CD4-positive, alpha-beta T cell treated with Interleukin-12 subunit alpha and Interleukin-12 subunit beta, for 1 hour (primary cell): ENCODE data around the gene FUT7.
"Not testable (repeated sequence)": the region's sequence is repeated elsewhere in the genome, so short reads cannot be mapped to it uniquely, and the experiment has no call there.

Source experiments
- DNase-seq: peaks from one replicate; pipeline ENCODE4 v3.0.0-alpha.2; 2020

Gene FUT7

DNA sequence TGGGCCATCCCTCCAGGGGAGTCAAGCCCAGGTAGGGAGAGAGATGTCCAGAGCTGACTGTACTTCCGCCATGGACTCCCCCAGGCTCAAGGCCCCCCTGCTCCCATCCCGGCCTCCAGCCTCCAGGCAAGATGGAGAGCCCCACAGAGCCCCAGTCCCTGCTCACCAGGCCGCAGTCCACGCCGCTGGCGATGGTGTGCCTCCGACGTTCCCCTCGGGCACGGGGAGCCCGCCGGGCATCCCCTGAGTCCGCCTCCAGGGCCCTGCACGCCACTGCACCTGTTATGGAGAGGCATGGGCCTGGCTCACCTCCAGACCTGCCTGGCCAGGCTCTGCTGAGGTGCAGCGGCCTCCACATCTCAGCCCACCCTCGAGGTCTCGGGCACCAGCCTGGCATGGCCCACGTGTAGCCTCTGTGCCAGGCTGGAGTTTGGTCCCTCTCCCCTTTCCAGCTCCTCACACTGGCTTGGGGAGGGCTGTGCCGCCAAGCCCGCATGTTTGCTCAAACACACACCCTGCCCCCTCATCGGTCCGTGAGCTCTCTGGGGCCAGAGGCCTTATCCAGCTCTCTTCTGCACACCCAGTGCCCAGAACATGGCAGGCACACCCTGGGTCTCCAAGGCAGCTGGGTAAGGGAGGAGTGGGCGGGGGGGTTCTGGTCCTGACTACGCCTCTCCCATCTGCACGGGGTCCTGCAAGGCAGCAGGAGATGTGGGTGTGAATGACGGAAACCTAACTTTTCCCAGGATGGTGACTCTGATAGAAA is 34.4 kb upstream of the FUT7 start:
- no peak for DNase-seq

- DNase-seq: no peak
Observed at GRCh38 chr9:137065336-137065967, 33.6 kb upstream of the FUT7 start.

DNA sequence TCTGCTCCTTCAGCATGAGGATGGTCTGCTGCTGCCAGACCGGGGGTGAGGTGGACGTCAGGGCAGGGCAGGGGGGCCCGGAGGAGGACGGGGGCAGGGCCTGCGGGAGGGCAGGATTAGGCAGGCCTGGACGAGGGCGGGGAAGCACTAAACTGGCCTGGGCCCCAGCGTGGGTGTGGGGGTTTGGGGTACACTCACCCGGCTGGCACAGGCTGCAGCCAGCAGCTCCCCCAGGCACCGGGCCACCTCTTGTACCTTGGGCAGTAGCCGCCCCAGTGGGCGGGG is 32.9 kb upstream of the FUT7 start:
- no peak for DNase-seq

DNA sequence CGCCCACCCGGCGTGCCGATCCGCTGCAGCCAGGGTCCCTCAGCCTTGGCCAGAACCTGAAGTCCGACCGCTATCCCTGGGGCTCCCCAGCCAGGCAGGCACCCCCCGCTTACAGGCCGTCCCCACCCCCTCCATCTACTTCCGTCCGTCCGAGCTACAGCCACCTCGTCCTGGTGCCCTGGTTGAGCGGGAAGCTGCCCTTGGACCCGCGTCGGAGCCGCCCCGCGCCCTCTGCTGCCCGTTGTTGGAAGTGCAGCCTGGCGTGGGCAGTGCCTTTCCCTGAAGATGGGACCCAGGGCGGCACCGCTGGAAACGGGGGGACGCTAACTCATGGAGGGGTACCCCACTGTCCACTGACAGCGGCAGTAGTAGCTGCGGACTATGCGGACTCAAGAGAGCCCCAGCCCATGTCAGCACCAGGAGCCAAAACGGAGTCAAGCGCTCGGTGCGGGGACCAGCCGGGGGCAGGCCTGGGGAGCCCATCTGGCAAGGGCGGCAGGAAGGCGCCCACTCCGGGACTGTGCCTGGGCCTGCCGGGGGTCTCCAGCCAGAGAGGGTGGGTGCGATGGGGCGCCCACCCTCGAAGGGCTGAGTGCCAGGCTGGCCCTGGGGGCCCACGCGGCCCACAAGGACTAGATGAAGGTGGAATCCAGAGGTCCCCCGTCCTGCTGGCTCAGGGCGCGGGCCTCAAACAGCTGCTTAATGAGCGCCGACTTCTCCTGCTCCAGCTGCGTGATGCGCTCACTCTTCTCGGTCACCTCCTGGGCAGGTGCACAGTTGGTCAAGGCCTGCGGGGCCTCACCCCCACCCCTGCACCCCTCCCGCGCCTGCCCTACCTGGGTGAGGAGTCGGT is 32.4 kb upstream of the FUT7 start:
- peak; percentile 64 for DNase-seq

DNA sequence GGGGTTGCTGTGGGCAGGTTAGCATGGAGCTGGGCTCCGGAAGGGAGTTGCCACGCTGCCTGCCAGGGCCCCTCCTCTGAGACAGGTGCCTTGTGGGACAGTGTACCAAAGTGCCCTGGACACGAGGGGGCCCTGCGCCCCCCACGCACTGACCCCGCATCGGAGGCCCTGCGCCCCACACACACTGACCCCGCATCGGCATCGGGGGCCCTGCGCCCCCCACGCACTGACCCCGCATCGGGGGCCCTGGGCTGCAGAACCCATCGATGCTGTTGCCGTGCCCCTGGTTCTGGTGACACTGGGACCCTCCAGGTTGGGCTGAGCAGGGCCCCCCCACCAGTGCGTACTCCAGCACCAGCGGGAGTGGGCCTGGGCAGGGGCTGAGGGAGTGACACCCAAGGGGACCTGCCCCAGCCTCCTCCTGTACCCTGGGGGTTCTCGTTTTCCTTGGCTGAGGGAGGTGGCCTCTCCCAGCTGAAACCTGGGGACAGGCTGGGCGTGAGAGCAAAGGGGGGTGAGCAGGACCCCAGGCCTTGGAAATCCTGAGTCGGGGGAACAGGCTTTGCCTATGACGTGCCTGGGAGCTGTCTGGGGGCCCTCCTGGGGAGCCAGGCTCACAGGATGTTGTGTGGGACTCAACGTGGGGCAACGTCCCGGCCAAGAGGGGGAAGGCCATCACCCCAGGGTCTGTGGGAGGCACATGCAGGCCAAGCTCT is 31.6 kb upstream of the FUT7 start:
- no peak for DNase-seq

DNA sequence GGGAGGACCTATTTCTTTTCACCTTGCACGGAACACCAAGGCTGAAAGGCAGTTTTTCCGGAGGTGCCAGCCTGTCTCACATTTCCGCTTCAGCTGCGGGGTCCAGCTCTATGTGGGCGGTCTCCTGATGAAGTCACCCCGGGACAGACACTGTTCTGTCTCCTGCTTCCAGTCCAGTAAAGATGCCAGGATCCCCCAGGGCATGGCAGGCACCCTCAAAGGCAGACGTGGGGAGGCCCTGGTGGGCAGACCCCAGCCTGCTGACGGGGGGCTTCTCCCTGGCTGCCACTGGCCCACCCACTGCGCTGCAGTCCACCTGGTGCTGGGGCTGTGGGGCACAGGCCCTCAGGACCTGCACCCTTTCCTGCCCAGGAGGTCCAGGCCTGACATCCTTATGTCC is 30.9 kb upstream of the FUT7 start:
- not testable (repeated sequence) for DNase-seq

DNA sequence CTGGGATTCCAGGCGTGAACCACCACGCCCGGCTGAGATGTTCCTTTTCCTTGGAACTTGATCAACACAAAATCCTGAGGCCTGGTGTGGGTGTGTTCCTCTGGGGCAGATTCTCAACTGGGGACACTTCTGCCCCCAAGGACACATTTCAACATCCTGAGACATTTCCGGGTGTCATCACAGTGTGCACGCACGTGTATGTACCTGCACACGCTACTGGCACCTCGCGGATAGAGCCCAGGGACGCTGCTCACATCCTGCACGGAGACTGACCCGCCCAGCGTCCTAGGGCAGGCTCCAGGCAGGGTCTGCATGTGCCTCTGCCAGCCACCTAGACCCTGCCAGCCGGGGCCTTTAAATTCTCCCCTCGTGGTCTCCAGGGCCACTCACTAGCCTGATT is 30.5 kb upstream of the FUT7 start:
- no peak for DNase-seq

DNA sequence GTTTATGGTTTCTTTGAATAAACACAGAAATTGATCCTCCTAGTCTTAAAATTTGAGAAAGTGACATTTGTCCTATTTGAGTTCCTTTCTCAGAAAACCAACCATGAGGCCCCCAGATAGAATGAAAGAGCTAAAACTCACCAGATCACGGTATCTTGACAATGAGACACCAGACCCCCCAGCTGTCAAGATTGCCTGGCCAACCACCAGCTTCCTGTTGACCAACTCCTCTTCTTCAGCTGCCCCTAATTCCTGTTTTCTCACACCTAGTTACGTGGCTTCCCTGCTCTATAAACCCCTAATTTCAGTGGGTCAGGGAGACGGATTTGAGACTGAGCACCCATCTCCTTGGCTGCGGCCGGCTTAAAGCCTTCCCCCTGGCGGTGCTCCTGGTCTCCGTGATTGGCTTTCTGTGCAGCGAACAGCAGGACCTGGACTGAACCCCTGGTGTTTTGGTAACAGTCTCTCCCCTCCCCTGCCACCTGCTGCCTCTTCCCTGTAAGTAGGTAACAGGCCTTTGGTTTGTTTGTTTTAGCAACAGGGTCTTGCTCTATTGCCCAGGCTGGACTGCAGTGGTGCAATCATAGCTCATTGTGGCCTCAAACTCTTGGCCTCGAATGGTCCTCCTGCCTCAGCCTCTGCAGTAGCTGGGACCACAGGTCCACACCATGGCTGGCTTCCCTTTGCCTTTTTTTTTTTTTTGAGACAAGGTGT is 26.8 kb upstream of the FUT7 start:
- DNase-seq: no peak

DNA sequence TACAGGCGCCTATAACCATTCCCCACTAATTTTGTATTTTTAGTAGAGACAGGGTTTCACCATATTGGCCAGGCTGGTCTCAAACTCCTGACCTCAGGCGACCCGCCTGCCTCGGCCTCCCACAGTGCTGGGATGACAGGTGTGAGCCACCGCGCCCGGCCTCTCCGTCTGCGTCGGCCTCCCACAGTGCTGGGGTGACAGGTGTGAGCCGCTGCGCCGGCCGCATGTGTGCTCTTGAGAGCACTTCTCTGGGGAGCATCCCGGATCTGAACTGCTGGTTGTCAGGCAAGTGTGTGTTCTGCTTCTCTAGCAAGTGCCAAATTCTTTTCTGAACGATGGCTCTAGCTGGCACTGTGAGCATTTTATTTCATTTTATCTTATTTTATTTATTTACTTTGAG is 25.7 kb upstream of the FUT7 start:
- no peak for DNase-seq

DNA sequence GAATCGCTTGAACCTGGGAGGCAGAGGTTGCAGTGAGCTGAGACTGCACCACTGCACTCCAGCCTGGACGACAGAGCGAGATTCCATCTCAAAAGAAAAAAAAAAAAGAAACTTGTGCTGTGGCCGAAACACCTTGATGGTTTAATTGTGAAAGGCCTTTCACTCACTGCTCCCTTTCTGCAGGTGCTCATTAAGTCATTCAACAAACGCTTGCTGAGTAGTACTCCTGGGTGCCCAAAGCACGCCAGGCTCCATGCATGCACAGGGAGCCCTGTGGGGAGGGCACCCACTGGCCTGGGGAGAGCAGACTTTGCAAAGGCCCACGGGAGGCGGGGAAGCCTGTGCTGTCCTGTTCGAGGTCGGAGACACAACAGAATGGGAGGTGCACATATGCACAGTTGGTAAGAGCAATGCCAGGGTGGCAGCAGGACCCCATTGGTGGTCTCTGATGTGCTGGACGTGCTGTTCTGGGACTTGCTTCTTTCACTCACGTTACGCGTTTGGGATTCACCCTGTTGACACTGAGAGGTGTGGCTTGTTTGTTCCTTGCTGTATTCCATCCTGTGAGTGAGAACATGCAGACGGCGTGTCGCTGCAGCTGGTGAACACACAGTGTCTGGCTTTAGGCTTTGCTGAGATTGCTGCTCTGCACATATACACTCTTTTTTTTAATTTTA is 25.0 kb upstream of the FUT7 start:
- no peak for DNase-seq

DNA sequence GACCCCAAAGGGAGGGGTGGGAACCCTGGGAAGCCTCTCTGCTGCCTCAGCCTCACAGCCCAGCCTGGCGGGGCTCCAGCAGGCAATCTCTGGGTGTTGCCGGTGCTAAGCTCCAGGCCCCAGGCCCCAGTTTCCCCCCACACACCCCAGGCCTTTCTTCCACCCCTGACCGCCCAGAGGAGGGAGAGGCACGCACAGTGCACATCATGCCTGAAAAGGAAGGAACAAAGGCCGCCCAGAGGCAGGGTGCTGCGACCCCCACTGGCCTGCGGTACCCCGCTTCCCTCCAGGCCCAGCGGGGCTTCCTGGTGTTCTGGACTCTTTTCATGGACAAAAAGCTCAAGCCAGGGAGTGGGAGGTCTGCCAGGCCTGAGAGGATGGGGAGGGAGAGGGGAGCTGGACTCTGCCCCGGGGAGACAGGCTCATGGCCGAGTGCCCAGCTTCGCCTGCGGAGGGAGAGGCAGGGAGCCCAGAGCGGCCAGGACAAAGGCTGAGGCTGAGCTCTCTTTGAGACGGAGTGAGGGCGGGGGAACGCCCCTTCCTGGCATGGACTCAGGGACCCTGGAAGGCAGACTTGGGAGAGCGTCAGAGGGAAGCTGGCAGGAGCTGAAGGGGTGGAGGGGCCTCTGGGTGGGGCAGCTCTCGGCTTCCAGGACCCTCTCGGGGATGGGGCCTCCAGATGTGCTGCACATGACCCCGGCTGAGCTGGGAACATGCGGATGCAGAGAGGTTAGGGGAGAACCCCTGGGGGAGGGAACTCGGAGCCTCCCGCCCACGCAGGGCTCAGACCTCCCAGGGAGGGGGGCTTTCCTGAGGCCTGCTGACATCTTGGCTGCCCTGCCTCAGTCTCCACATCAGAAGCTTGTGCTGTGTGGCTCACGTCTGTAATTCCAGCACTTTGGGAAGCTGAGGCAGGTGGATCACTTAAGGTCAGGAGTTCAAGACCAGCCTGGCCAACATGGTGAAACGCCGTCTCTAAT is 23.8 kb upstream of the FUT7 start:
- DNase-seq: no peak

DNA sequence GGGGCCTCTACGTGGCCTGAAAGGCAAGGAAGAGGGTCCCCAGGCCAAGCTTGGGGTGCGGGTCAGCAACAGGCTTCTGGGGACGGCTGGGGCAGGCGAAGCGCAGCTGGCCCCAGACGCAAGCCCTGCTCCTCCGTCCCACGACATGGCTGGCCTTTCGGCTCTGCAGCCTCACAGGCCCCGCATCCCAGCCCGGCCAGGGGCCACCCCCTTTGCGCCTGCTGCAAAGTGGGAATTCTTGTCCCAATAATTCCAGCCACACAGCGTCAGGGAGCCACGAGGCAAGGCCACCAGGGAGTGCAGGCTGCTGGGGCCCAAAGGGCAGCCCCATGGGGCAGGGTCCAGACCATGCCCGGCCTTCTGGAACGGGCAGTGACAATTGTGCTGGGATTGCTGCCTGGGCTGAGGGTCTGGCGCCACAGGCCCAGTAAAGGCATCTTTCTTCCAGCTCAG is 23.1 kb upstream of the FUT7 start:
- no peak for DNase-seq

GRCh38 chr9:137053944-137054931 is 22.4 kb upstream of the FUT7 start, which contains the start of gene ENTPD2:
Gene ENTPD2 (minus strand): TSS chr9:137054061. CDS start chr9:137053997, 64 bp downstream.
- DNase-seq: peak; percentile 55

- DNase-seq: no peak
Observed at GRCh38 chr9:137052998-137053943, 21.4 kb upstream of the FUT7 start.

DNA sequence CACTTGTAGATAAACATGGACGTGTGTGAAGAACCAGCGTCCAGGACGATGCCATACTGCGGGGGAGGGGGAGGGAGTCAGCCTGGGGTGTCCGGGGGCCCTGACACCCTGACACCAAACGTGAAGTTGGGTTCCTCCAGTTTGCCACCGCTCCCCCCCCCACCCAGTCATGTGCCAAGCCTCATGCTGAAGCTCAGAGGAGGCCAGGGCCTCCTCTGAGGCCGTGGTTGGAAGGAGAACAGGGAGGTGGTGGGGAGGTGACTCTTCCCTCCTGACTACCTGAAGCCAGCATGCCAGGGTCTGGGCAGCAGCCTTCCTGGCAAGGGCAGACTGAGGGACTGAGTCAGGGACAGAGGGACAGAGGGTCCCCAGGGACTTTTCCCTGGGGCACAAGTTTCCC is 20.4 kb upstream of the FUT7 start:
- no peak for DNase-seq

DNA sequence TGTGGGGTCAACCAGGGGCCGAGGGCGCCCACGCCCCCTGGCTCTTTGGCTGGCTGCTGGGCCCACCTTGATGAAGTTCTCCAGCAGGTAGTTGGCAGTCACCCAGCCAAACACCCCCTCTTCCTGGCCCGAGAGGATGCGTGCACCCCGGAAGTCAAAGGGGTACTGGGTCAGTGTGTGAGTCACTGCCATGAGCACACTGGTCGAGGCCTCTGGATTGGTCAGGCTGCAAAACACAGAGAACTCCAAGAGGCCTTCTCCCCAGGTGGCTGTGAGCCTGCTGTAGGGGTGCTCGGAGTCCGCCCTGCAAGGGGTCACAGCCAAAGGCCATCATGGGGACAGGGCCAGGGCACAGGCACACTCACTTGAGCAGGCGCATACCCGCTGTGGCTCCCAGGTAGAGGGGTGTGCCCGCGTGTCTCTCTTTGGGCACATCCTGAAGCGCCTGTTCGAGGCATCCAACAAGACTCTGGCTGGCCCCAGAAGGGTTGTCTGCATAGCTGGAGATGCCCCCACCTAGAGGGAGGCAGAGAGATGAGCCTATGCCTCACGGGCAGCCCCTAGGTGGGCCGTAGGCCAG is 19.3 kb upstream of the FUT7 start:
- DNase-seq: no peak

DNA sequence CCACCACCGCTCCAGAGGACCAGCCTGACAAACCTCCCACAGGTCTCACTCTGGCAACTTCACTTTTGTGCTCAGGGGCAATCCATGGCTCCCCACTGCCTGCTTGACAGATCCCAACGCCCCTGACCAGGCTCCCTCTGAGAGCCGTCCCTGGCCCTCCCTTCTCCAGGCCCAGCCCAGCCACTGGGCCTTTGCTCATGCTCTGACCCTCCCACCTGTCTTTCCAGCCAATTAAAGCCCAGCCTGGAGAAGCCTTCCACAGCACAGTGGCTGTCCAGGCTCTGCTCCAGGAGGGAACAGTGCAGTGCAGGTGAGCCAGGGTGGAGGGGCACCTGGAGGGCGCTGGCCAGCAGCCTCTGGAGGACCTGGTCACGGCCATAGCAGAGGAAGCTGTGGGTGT is 18.7 kb upstream of the FUT7 start:
- no peak for DNase-seq
